GM06990 (cell line): ENCODE measurements around the gene ARMC3.

ENCODE experiments used
- DNase-seq: peaks from one replicate; pipeline ENCODE4 v3.0.0-alpha.2; 2011; ENCODE audit not compliant: insufficient read length; ENCODE audit errors: extremely low read depth
- H3K27me3 ChIP-seq: replicated peaks from 2 replicates; pipeline ENCODE4 v1.6.0; 2011; ENCODE audit warnings: low read length; ENCODE audit not compliant: control insufficient read depth, insufficient read depth
- H3K36me3 ChIP-seq: 2 replicates; pipeline ENCODE4 v1.5.1; 2011; ENCODE audit warnings: low read length; ENCODE audit not compliant: control insufficient read depth, insufficient read depth
- H3K4me3 ChIP-seq: replicated peaks from 2 replicates; pipeline ENCODE4 v1.5.1; 2011; ENCODE audit warnings: low read depth, mild to moderate bottlenecking, control low read depth, low read length
- CTCF ChIP-seq: IDR thresholded peaks from 2 replicates; pipeline ENCODE4 v1.5.1; 2011; ENCODE audit warnings: low read length, control low read depth, mild to moderate bottlenecking, inconsistent platforms; ENCODE audit not compliant: insufficient read depth, poor library complexity, severe bottlenecking

Gene ARMC3

GRCh38 chr10:22977751-22978150 is 49.9 kb downstream of the ARMC3 start:
- Histone ChIP-seq H3K36me3 (no peaks in the 10 kb centered on the region), H3K27me3 (no peaks in the 10 kb centered on the region), H3K4me3 (no peak overlapping the region)
- no peak for DNase-seq
- no peak for TF ChIP-seq CTCF

GRCh38 chr10:22978287-22978686 is 50.4 kb downstream of the ARMC3 start:
- DNase-seq: no peak
- no peak for TF ChIP-seq CTCF
- Histone ChIP-seq H3K36me3 (no peaks in the 10 kb centered on the region), H3K27me3 (no peaks in the 10 kb centered on the region), H3K4me3 (no peak overlapping the region)

GRCh38 chr10:22978918-22979317 is 51.1 kb downstream of the ARMC3 start:
- Histone ChIP-seq H3K27me3 (no peaks in the 10 kb centered on the region), H3K36me3 (no peaks in the 10 kb centered on the region), H3K4me3 (no peak overlapping the region)
- TF ChIP-seq CTCF: no peak
- no peak for DNase-seq

GRCh38 chr10:22980822-22981221 is 53.0 kb downstream of the ARMC3 start:
- Histone ChIP-seq H3K4me3 (no peak overlapping the region), H3K36me3 (no peaks in the 10 kb centered on the region), H3K27me3 (no peaks in the 10 kb centered on the region)
- no peak for DNase-seq
- no peak for TF ChIP-seq CTCF

GRCh38 chr10:22984066-22984465 is 56.2 kb downstream of the ARMC3 start:
- no peak for TF ChIP-seq CTCF
- H3K36me3 ChIP-seq: no peaks in the 10 kb centered on the region
- no peak overlapping the region for H3K4me3 ChIP-seq
- DNase-seq: no peak
- H3K27me3 ChIP-seq: no peaks in the 10 kb centered on the region
